ENCODE data around the gene SREK1. TPM values are rescaled to one million over a fixed set of nuclear protein-coding genes. Genes with fewer than 3 reads are reported as not detected.

Gene SREK1
- total and polyA plus RNA-seq, 2 of the 8 experiments (the other 6 are each of a cell fraction or from before 2014, with no cell fraction given), result 10.6 to 40.4 TPM

DNA sequence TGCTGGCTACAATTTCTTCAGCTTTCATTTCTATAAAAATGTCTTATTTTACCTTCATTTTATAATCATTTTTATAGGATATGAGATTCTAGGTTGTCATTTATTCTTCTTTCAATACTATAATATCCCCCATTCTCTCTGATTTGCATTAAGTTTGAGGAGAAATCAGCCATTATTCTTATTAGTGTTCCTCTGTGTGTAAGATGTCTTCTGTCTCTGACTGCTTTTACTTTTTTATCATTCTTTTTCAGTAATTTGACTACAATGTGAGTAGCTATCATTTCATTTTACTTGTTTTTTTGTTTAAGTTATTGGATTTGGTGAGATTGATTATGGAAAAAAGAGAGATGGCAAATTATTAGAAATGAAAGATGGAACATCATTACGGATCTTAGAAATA is 13.6 kb upstream of the SREK1 start:
- FAIRE-seq (no peak), DNase-seq (ENCODE audit: low read depth in 1 of 2, low spot score in 2 of 2) (no peak)
- ChIA-PET CTCF (ENCODE audit: partially characterized antibody) (no interaction called here), POLR2A (ENCODE audit: partially characterized antibody) (no interaction called here)
- no peaks in the 10 kb centered on the region for H3K27me3 ChIP-seq (replicated peaks in 1 of 4; ENCODE audit: control insufficient read depth in 3 of 4, extremely low read depth in 1 of 4, insufficient read depth in 3 of 4, low read length in 3 of 4)
- H2BK5ac ChIP-seq (ENCODE audit: low read depth, low read length), result no peak overlapping the region
- H3K4me3 ChIP-seq (ENCODE audit: extremely low read depth in 1 of 4, insufficient read depth in 2 of 4, low read depth in 3 of 4, low read length in 4 of 4), result no peak overlapping the region
- no peaks in the 10 kb centered on the region for H3K9me3 ChIP-seq (ENCODE audit: insufficient read depth in 2 of 2, low read depth in 1 of 2, low read length in 1 of 2)
- H3K79me1 ChIP-seq (ENCODE audit: low read depth, low read length), result no peaks in the 10 kb centered on the region
- H3K79me2 ChIP-seq (ENCODE audit: control insufficient read depth in 1 of 2, insufficient read depth in 2 of 2, low read length in 2 of 2), result no peaks in the 10 kb centered on the region
- H3K36me3 ChIP-seq (ENCODE audit: control insufficient read depth in 2 of 4, insufficient read depth in 4 of 4, low read length in 3 of 4), result no peaks in the 10 kb centered on the region
- H3K4me2 ChIP-seq (ENCODE audit: insufficient read depth in 1 of 2, low read depth in 2 of 2, low read length in 2 of 2), result no peak overlapping the region
- no peak overlapping the region for H3K14ac ChIP-seq (ENCODE audit: insufficient read length)
- no peak overlapping the region for H3K23ac ChIP-seq (ENCODE audit: insufficient read length)
- H3K56ac ChIP-seq (replicated peaks; ENCODE audit: insufficient read length, low read depth, low read length), result no peak overlapping the region
- H3K9ac ChIP-seq (replicated peaks in 1 of 4; ENCODE audit: extremely low read depth in 1 of 4, low read depth in 3 of 4, low read length in 3 of 4), result no peak overlapping the region
- H4K8ac ChIP-seq (ENCODE audit: extremely low read depth, insufficient read depth, low read length), result no peak overlapping the region
- H2BK15ac ChIP-seq (ENCODE audit: low read length), result no peak overlapping the region
- H3K23me2 ChIP-seq (ENCODE audit: low read depth, low read length), result no peaks in the 10 kb centered on the region
- H2BK120ac ChIP-seq (replicated peaks; ENCODE audit: low read depth, low read length), result no peak overlapping the region
- 100% methylated on average over 1 of the region's 1 CpG; no CpG with 5 or more reads in 1 of the 2 experiments for WGBS, 2 experiments (ENCODE audit: extremely low coverage in 1 of 2, insufficient coverage in 1 of 2, insufficient read length in 1 of 2, insufficient replicate concordance in 2 of 2, low coverage in 1 of 2, low lambda C conversion rate in 2 of 2, missing lambda C conversion rate in 1 of 2)
- H3K18ac ChIP-seq (ENCODE audit: extremely low read depth, low read length), result no peak overlapping the region
- H4K91ac ChIP-seq (replicated peaks; ENCODE audit: insufficient read length, low read length), result no peak overlapping the region
- H4K5ac ChIP-seq (ENCODE audit: insufficient read length, low read depth, low read length), result no peak overlapping the region
- H3K27ac ChIP-seq (ENCODE audit: low read depth, low read length), result no peak overlapping the region
- H3K4me1 ChIP-seq (replicated peaks in 1 of 4; ENCODE audit: control insufficient read depth in 3 of 4, insufficient read depth in 4 of 4, low read length in 3 of 4), result no peaks in the 10 kb centered on the region
- no peak overlapping the region for H2BK20ac ChIP-seq (ENCODE audit: low read length)
- H2AFZ ChIP-seq (ENCODE audit: low read length), result no peak overlapping the region
- no peak for TF ChIP-seq ASH2L (IDR thresholded peaks at IDR 0.05; ENCODE audit: low read length)
- TF ChIP-seq, protein P1, sequence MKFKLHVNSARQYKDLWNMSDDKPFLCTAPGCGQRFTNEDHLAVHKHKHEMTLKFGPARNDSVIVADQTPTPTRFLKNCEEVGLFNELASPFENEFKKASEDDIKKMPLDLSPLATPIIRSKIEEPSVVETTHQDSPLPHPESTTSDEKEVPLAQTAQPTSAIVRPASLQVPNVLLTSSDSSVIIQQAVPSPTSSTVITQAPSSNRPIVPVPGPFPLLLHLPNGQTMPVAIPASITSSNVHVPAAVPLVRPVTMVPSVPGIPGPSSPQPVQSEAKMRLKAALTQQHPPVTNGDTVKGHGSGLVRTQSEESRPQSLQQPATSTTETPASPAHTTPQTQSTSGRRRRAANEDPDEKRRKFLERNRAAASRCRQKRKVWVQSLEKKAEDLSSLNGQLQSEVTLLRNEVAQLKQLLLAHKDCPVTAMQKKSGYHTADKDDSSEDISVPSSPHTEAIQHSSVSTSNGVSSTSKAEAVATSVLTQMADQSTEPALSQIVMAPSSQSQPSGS (IDR thresholded peaks at IDR 0.05; ENCODE audit: low read length), result no peak
- TF ChIP-seq POLR2A (IDR thresholded peaks at IDR 0.05; ENCODE audit: control extremely low read depth in 1 of 2, low read depth in 2 of 2, low read length in 2 of 2), result no peak
- TF ChIP-seq NRF1 (IDR thresholded peaks at IDR 0.05; ENCODE audit: low read depth, low read length), result no peak
- no peak for TF ChIP-seq SP4 (IDR thresholded peaks at IDR 0.05; ENCODE audit: low read length)
- TF ChIP-seq ZNF274 (IDR thresholded peaks at IDR 0.05; ENCODE audit: borderline replicate concordance, extremely low read depth, low read length), result no peak
- no peak for TF ChIP-seq RBBP5 (IDR thresholded peaks at IDR 0.05; ENCODE audit: borderline replicate concordance, low read depth, low read length)
- TF ChIP-seq CHD2 (IDR thresholded peaks at IDR 0.05; ENCODE audit: low read length), result no peak
- no peak for TF ChIP-seq CHD1 (IDR thresholded peaks at IDR 0.05; ENCODE audit: low read depth, low read length)
- TF ChIP-seq CBX8 (IDR thresholded peaks at IDR 0.05; ENCODE audit: borderline replicate concordance, low read depth, low read length), result no peak
- TF ChIP-seq POLR2AphosphoS5 (IDR thresholded peaks at IDR 0.05; ENCODE audit: low read depth, low read length), result no peak
- TF ChIP-seq YY1 (IDR thresholded peaks at IDR 0.05; ENCODE audit: low read depth, low read length), result no peak
- TF ChIP-seq CEBPB (IDR thresholded peaks at IDR 0.05; ENCODE audit: low read depth, low read length), result no peak
- no peak for TF ChIP-seq SP1 (IDR thresholded peaks at IDR 0.05; ENCODE audit: low read depth, low read length)
- no peaks in the 10 kb centered on the region for H4K20me1 ChIP-seq (replicated peaks in 1 of 2; ENCODE audit: control insufficient read depth in 1 of 2, insufficient read depth in 2 of 2, low read length in 2 of 2)
- H2AK5ac ChIP-seq (ENCODE audit: low read depth, low read length), result no peak overlapping the region
- H3K4ac ChIP-seq (replicated peaks; ENCODE audit: insufficient read length, low read depth, low read length), result no peak overlapping the region
- no peak overlapping the region for H2BK12ac ChIP-seq (ENCODE audit: low read depth, low read length)
